B cell (primary cell): ENCODE results near the gene NCK2. TPM values are rescaled to one million over a fixed set of nuclear protein-coding genes. Genes with fewer than 3 reads are reported as not detected.

ENCODE experiments used
- ATAC-seq: fragments of 200-7000 bp; cut with Tn5 transposase; one replicate; pipeline ENCODE4 v1.10.0; 2021; ENCODE audit warnings: low read depth, mild to moderate bottlenecking, moderate number of reproducible peaks, moderate library complexity
- CTCF ChIA-PET: fragments of 350-600 bp; sonication (Branson Sonifier 250); formaldehyde crosslinking; loops from one replicate; lab custom pipeline; 2021; ENCODE audit warnings: antibody characterized with exemption, inconsistent platforms; lab: Charles Lee
- POLR2A ChIA-PET: fragments of 350-600 bp; sonication (Branson Sonifier 250); formaldehyde crosslinking; loops from one replicate; lab custom pipeline; 2021; ENCODE audit warnings: antibody characterized with exemption; lab: Charles Lee
- DNase-seq: peaks from one replicate; pipeline ENCODE4 v3.0.0; 2013
- H2AFZ ChIP-seq: 2 replicates; pipeline ENCODE4 v1.6.1; 2012; ENCODE audit warnings: mild to moderate bottlenecking, low read depth, low read length; ENCODE audit not compliant: insufficient read depth, poor library complexity, severe bottlenecking
- H3K27ac ChIP-seq, 2 donors: 1 replicate in 1 of 2; 2 replicates in 1 of 2; pipeline ENCODE4 v1.5.1; 2012 to 2013; ENCODE audit warnings: low read length in 2 of 2, mild to moderate bottlenecking in 2 of 2, moderate library complexity in 1 of 2
- H3K27me3 ChIP-seq, 4 experiments: fragments of 200-600 bp in 1 of 4; sonication (generic) in 1 of 4; replicated peaks in 1 of 4; 1 replicate in 2 of 4; 2 replicates in 2 of 4; pipeline versions ENCODE4 v1.6.1 to v1.7.0; 2013 to 2016; ENCODE audit warnings: low read length in 3 of 4, mild to moderate bottlenecking in 2 of 4, mixed read lengths in 1 of 4, moderate library complexity in 1 of 4; ENCODE audit not compliant: insufficient read depth in 4 of 4, control insufficient read depth in 3 of 4; ENCODE audit errors: control extremely low read depth in 1 of 4
- H3K36me3 ChIP-seq, 2 experiments: replicated peaks in 1 of 2; 1 replicate in 1 of 2; 2 replicates in 1 of 2; pipeline versions ENCODE4 v1.6.1 to v1.7.1; 2013; ENCODE audit warnings: low read length in 1 of 2; ENCODE audit not compliant: insufficient read depth in 2 of 2, control insufficient read depth in 1 of 2; ENCODE audit errors: control extremely low read depth in 1 of 2, extremely low read depth in 1 of 2
- H3K4me1 ChIP-seq, 2 donors: fragments of 200-600 bp in 1 of 2; sonication (generic) in 1 of 2; 1 replicate in 1 of 2; 2 replicates in 1 of 2; pipeline versions ENCODE4 v1.5.1 to v1.6.1; 2013 to 2017; ENCODE audit warnings: low read length in 2 of 2; ENCODE audit not compliant: control insufficient read depth in 2 of 2, insufficient read depth in 2 of 2
- H3K4me2 ChIP-seq: replicated peaks from 2 replicates; pipeline ENCODE3; 2012; ENCODE audit warnings: mild to moderate bottlenecking, low read depth, low read length; ENCODE audit not compliant: poor library complexity, severe bottlenecking
- H3K4me3 ChIP-seq, 5 experiments: fragments of 200-600 bp in 1 of 5; sonication (generic) in 1 of 5; 1 replicate in 3 of 5; 2 replicates in 2 of 5; pipeline versions ENCODE4 v1.5.1 to v1.7.0; 2011 to 2016; ENCODE audit warnings: low read length in 4 of 5, mild to moderate bottlenecking in 4 of 5, low read depth in 2 of 5, control low read depth in 1 of 5, moderate library complexity in 1 of 5; ENCODE audit not compliant: insufficient read depth in 1 of 5; ENCODE audit errors: control extremely low read depth in 1 of 5, extremely low read depth in 1 of 5
- H3K79me2 ChIP-seq: fragments of 200-600 bp; sonication (generic); one replicate; pipeline ENCODE4 v1.6.0; 2016; ENCODE audit warnings: low read length; ENCODE audit not compliant: control insufficient read depth, insufficient read depth
- H3K9ac ChIP-seq: fragments of 200-600 bp; sonication (generic); 2 replicates; pipeline ENCODE4 v1.6.1; 2017; ENCODE audit warnings: mild to moderate bottlenecking, low read length, moderate library complexity
- H3K9me3 ChIP-seq, 3 donors: one replicate each; pipeline versions ENCODE4 v1.6.1 to v1.7.1; 2013; ENCODE audit warnings: low read length in 2 of 3; ENCODE audit not compliant: control insufficient read depth in 2 of 3, insufficient read depth in 1 of 3; ENCODE audit errors: control extremely low read depth in 1 of 3
- H4K20me1 ChIP-seq: 2 replicates; pipeline ENCODE4 v1.6.0; 2012; ENCODE audit warnings: mild to moderate bottlenecking, low read length; ENCODE audit not compliant: insufficient read depth, control insufficient read depth, poor library complexity, severe bottlenecking
- H3K27ac Mint-ChIP-seq: one replicate; pipeline ENCODE4 v1.8.0; 2021; ENCODE audit warnings: mixed read lengths
- H3K27me3 Mint-ChIP-seq: one replicate; pipeline ENCODE4 v1.8.0; 2021; ENCODE audit warnings: mixed read lengths
- H3K4me1 Mint-ChIP-seq: one replicate; pipeline ENCODE4 v1.8.0; 2021; ENCODE audit warnings: mixed read lengths
- H3K4me3 Mint-ChIP-seq: one replicate; pipeline ENCODE4 v1.8.0; 2021; ENCODE audit warnings: mixed read lengths
- H3K9me3 Mint-ChIP-seq: one replicate; pipeline ENCODE4 v1.8.0; 2022; ENCODE audit warnings: mixed read lengths; ENCODE audit not compliant: insufficient read depth
- CTCF ChIP-seq: fragments of 200-600 bp; IDR thresholded peaks from one replicate; pipeline ENCODE4 v1.8.0; 2022; ENCODE audit warnings: antibody characterized with exemption, mild to moderate bottlenecking
- EZH2 ChIP-seq: IDR thresholded peaks from 2 replicates; pipeline ENCODE4 v1.6.1; 2012; ENCODE audit warnings: borderline replicate concordance, low read depth, mild to moderate bottlenecking, moderate library complexity, low read length; ENCODE audit not compliant: insufficient read depth, poor library complexity, severe bottlenecking
- WGBS: methylation state at CpG from one replicate; pipeline ENCODE4 v1.1.5; 2013; ENCODE audit warnings: missing lambda C conversion rate; ENCODE audit not compliant: insufficient coverage; 5-methylcytosine and 5-hydroxymethylcytosine counted together
- intact Hi-C: fragments of 100-400 bp; cut with micrococcal nuclease; formaldehyde crosslinking; loops from one replicate; pipeline ENCODE4 v1.10.0; 2022
- polyA plus RNA-seq: library from polyadenylated mRNA; depleted of rRNA; stranded (reverse); fragments of >200 nt; gene quantifications from 2 replicates; pipeline ENCODE4 v1.2.3, GENCODE V29; 2012
- total RNA-seq, 2 donors: library from RNA; stranded (reverse); fragments of 120-200 nt in 1 of 2; gene quantifications; 1 replicate in 1 of 2; 2 replicates in 1 of 2; pipeline versions ENCODE4 v1.2.3 to v1.2.4, GENCODE V29; 2013 to 2022

Gene NCK2
- total and polyA plus RNA-seq, 2 donors (not counting 1 experiment from before 2014, with no cell fraction given): 64.2 to 72.3 TPM

- Mint-ChIP-seq H3K27ac (peak overlapping the region; percentile 18), H3K27me3 (no peaks in the 10 kb centered on the region), H3K4me3 (no peak overlapping the region), H3K4me1 (peaks cover 80% of the 10 kb centered on the region), H3K9me3 (no peaks in the 10 kb centered on the region)
- TF ChIP-seq EZH2 (no peak), CTCF (no peak)
- Histone ChIP-seq H3K4me2 (no peak overlapping the region), H3K9me3 (no peaks in the 10 kb centered on the region), H3K27ac (no peak overlapping the region), H3K27me3 (no peaks in the 10 kb centered on the region), H2AFZ (no peak overlapping the region), H3K4me3 (no peak overlapping the region), H4K20me1 (peaks cover 50% of the 10 kb centered on the region), H3K36me3 (peaks cover 0 to 2% of the 10 kb centered on the region in 2 experiments), H3K79me2 (peaks cover 97% of the 10 kb centered on the region), H3K9ac (no peak overlapping the region), H3K4me1 (peaks cover 46 to 59% of the 10 kb centered on the region in 2 donors)
- ATAC-seq: no peak
- POLR2A ChIA-PET: no interaction called here
- CTCF ChIA-PET: no interaction called here
- no peak for DNase-seq
- 70% methylated on average over 3 of the region's 4 CpGs for WGBS
- intact Hi-C loops: no loop called here
Measured at GRCh38 chr2:105842555-105842954, 97.8 kb downstream of the NCK2 start.

- H3K9me3 ChIP-seq: no peaks in the 10 kb centered on the region
- no peak for DNase-seq
- peaks cover 51% of the 10 kb centered on the region for H4K20me1 ChIP-seq
- ChIA-PET POLR2A (interaction anchor here (0.7 kb wide), 1 partner anchor 15 kb away, joined by 3 read pairs; no protein-coding TSS in a partner anchor), CTCF (no interaction called here)
- H3K9ac ChIP-seq: no peak overlapping the region
- H3K4me1 ChIP-seq: peaks cover 44 to 54% of the 10 kb centered on the region in 2 donors
- no peak overlapping the region for H3K4me2 ChIP-seq
- peak overlapping the region; percentile 74 for H3K27ac Mint-ChIP-seq
- H3K4me1 Mint-ChIP-seq: peaks cover 80% of the 10 kb centered on the region
- no peak overlapping the region for H3K4me3 Mint-ChIP-seq
- TF ChIP-seq CTCF: no peak
- TF ChIP-seq EZH2: no peak
- H3K27me3 Mint-ChIP-seq: no peaks in the 10 kb centered on the region
- no peak for ATAC-seq
- WGBS: 93% methylated on average over 5 of the region's 12 CpGs
- H3K36me3 ChIP-seq: peaks cover 0 to 2% of the 10 kb centered on the region in 2 experiments
- H3K79me2 ChIP-seq: peaks cover 97% of the 10 kb centered on the region
- H3K4me3 ChIP-seq: no peak overlapping the region
- H3K27me3 ChIP-seq: no peaks in the 10 kb centered on the region
- no peaks in the 10 kb centered on the region for H3K9me3 Mint-ChIP-seq
- intact Hi-C loops: no loop called here
- no peak overlapping the region for H2AFZ ChIP-seq
- peak overlapping the region in 1 of 2 donors; percentile 10 for H3K27ac ChIP-seq
Measured at GRCh38 chr2:105843476-105844374, 99.0 kb downstream of the NCK2 start.
